ENCODE data around the gene DYNC1H1.

GRCh38 chr14:101948666-101949216 is 15.6 kb upstream of the DYNC1H1 start:
- TF ChIP-seq, protein P1, sequence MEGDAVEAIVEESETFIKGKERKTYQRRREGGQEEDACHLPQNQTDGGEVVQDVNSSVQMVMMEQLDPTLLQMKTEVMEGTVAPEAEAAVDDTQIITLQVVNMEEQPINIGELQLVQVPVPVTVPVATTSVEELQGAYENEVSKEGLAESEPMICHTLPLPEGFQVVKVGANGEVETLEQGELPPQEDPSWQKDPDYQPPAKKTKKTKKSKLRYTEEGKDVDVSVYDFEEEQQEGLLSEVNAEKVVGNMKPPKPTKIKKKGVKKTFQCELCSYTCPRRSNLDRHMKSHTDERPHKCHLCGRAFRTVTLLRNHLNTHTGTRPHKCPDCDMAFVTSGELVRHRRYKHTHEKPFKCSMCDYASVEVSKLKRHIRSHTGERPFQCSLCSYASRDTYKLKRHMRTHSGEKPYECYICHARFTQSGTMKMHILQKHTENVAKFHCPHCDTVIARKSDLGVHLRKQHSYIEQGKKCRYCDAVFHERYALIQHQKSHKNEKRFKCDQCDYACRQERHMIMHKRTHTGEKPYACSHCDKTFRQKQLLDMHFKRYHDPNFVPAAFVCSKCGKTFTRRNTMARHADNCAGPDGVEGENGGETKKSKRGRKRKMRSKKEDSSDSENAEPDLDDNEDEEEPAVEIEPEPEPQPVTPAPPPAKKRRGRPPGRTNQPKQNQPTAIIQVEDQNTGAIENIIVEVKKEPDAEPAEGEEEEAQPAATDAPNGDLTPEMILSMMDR (IDR thresholded peaks at IDR 0.05; ENCODE audit: insufficient read depth, low read depth, low read length), result no peak
- no peak for TF ChIP-seq EZH2 (IDR thresholded peaks at IDR 0.05; ENCODE audit: insufficient read depth, low read length)

All from astrocyte (in vitro differentiated cells and primary cell).